ENCODE data around the gene SMYD3. TPM values are rescaled to one million over a fixed set of nuclear protein-coding genes. Genes with fewer than 3 reads are reported as not detected.

SMYD3 gene
- total RNA-seq, 1 experiment from 2014 or later = 29.6 TPM

- Histone ChIP-seq H3K4me2 (no peak overlapping the region), H3K4me3 (no peak overlapping the region), H3F3A (ENCODE audit: insufficient read depth, low read depth) (no peaks in the 10 kb centered on the region), H3K4me1 (replicated peaks; ENCODE audit: insufficient read depth) (no peaks in the 10 kb centered on the region), H3K36me3 (ENCODE audit: low read depth) (no peaks in the 10 kb centered on the region), H3K27ac (no peak overlapping the region), H3K27me3 (ENCODE audit: insufficient read depth, low read depth) (no peaks in the 10 kb centered on the region), H3K79me2 (ENCODE audit: low read depth) (no peaks in the 10 kb centered on the region), H3K9me3 (ENCODE audit: insufficient read depth, low read depth) (no peaks in the 10 kb centered on the region), H4K20me1 (ENCODE audit: insufficient read depth) (no peaks in the 10 kb centered on the region), H3K9me2 (ENCODE audit: insufficient read depth) (no peaks in the 10 kb centered on the region), H2AFZ (no peak overlapping the region)
- BruUV-seq (replicated peaks) = no TSS peak
- ChIA-PET POLR2A (ENCODE audit: unreplicated experiment) (no interaction called here), CTCF (interaction anchor here (0.7 kb wide), 1 partner anchor 9 kb away, joined by 3 read pairs; no protein-coding TSS in a partner anchor)
- DNase-seq = no peak
- no peak for TF ChIP-seq EZH2 (IDR thresholded peaks at IDR 0.05; ENCODE audit: low read depth)
- TF ChIP-seq CTCF (conservative IDR thresholded peaks at IDR 0.05) = no peak
- intact Hi-C loops (cut with micrococcal nuclease; ENCODE audit: unreplicated experiment) = no loop called here
Observed at GRCh38 chr1:245931450-245931849, 575.6 kb downstream of the SMYD3 start.

GRCh38 chr1:245929224-245929623, 577.9 kb downstream of the SMYD3 start:
- CTCF ChIA-PET = no interaction called here
- BruUV-seq (replicated peaks) = no TSS peak
- no peaks in the 10 kb centered on the region for H3K27me3 ChIP-seq (ENCODE audit: insufficient read depth, low read depth)

GRCh38 chr1:245926888-245927287, 580.2 kb downstream of the SMYD3 start:
- ChIA-PET CTCF (no interaction called here), POLR2A (ENCODE audit: unreplicated experiment) (no interaction called here)
- no peaks in the 10 kb centered on the region for H3K9me2 ChIP-seq (ENCODE audit: insufficient read depth)
- DNase-seq = no peak
- H3K4me2 ChIP-seq = no peak overlapping the region
- no peaks in the 10 kb centered on the region for H3K27me3 ChIP-seq (ENCODE audit: insufficient read depth, low read depth)
- no peaks in the 10 kb centered on the region for H4K20me1 ChIP-seq (ENCODE audit: insufficient read depth)
- no peaks in the 10 kb centered on the region for H3K79me2 ChIP-seq (ENCODE audit: low read depth)
- no TSS peak for BruUV-seq (replicated peaks)
- TF ChIP-seq EZH2 (IDR thresholded peaks at IDR 0.05; ENCODE audit: low read depth) (no peak), CTCF (conservative IDR thresholded peaks at IDR 0.05) (no peak)
- H2AFZ ChIP-seq = no peak overlapping the region
- H3K36me3 ChIP-seq (ENCODE audit: low read depth) = no peaks in the 10 kb centered on the region
- intact Hi-C loops (cut with micrococcal nuclease; ENCODE audit: unreplicated experiment) = no loop called here
- no peaks in the 10 kb centered on the region for H3F3A ChIP-seq (ENCODE audit: insufficient read depth, low read depth)
- H3K27ac ChIP-seq = no peak overlapping the region
- no peaks in the 10 kb centered on the region for H3K9me3 ChIP-seq (ENCODE audit: insufficient read depth, low read depth)
- no peak overlapping the region for H3K4me3 ChIP-seq
- no peaks in the 10 kb centered on the region for H3K4me1 ChIP-seq (replicated peaks; ENCODE audit: insufficient read depth)

More at GRCh38 chr1:245929224-245929623, 577.9 kb downstream of the SMYD3 start:
- POLR2A ChIA-PET (ENCODE audit: unreplicated experiment) = no interaction called here
- no peaks in the 10 kb centered on the region for H3K36me3 ChIP-seq (ENCODE audit: low read depth)
- no peaks in the 10 kb centered on the region for H3F3A ChIP-seq (ENCODE audit: insufficient read depth, low read depth)
- no peak for DNase-seq
- H3K4me3 ChIP-seq = no peak overlapping the region
- H3K4me2 ChIP-seq = no peak overlapping the region
- TF ChIP-seq EZH2 (IDR thresholded peaks at IDR 0.05; ENCODE audit: low read depth) = no peak
- TF ChIP-seq CTCF (conservative IDR thresholded peaks at IDR 0.05) = no peak
- H3K79me2 ChIP-seq (ENCODE audit: low read depth) = no peaks in the 10 kb centered on the region
- H3K9me3 ChIP-seq (ENCODE audit: insufficient read depth, low read depth) = no peaks in the 10 kb centered on the region
- no peaks in the 10 kb centered on the region for H3K4me1 ChIP-seq (replicated peaks; ENCODE audit: insufficient read depth)
- intact Hi-C loops (cut with micrococcal nuclease; ENCODE audit: unreplicated experiment) = no loop called here
- H2AFZ ChIP-seq = no peak overlapping the region
- no peaks in the 10 kb centered on the region for H3K9me2 ChIP-seq (ENCODE audit: insufficient read depth)
- H3K27ac ChIP-seq = no peak overlapping the region
- no peaks in the 10 kb centered on the region for H4K20me1 ChIP-seq (ENCODE audit: insufficient read depth)
